IMR-90 (cell line): Measurements from ENCODE around the gene STAC3. TPM values are rescaled to one million over a fixed set of nuclear protein-coding genes. Genes with fewer than 3 reads are reported as not detected.
A peak's percentile ranks its signal among the peaks of the same experiment; 100 is the strongest.

ENCODE experiments used
- ATAC-seq: fragments of 200-7000 bp; cut with Tn5 transposase; 2 replicates; pipeline ENCODE4 v1.9.1; 2020; ENCODE audit warnings: low read depth, mild to moderate bottlenecking, moderate library complexity
- BruUV-seq: library from RNA; stranded (reverse); fragments of 400-500 nt; replicated peaks from 2 replicates; lab custom pipeline; 2021; lab: Mats Ljungman, UMichigan
- CTCF ChIA-PET: fragments of 300-600 bp; formaldehyde crosslinking; extraction: SDS; loops from one replicate; lab custom pipeline; 2021; ENCODE audit warnings: antibody characterized with exemption; lab: Yijun Ruan, JAX
- POLR2A ChIA-PET: fragments of 300-600 bp; sonication (Branson Sonifier 250); formaldehyde crosslinking; loops from one replicate; lab custom pipeline; 2022; ENCODE audit warnings: antibody characterized with exemption; ENCODE audit not compliant: unreplicated experiment; lab: Charles Lee
- DNase-seq: peaks from one replicate; pipeline ENCODE4 v3.0.0; 2013
- H2AFZ ChIP-seq: replicated peaks from 2 replicates; pipeline ENCODE3; 2013; ENCODE audit warnings: low read length, mild to moderate bottlenecking; ENCODE audit not compliant: poor library complexity
- H2AK5ac ChIP-seq: 2 replicates; pipeline ENCODE4 v1.6.1; 2013; ENCODE audit warnings: low read depth, low read length, inconsistent platforms
- H2AK9ac ChIP-seq: replicated peaks from 2 replicates; pipeline ENCODE3; 2013; ENCODE audit warnings: mild to moderate bottlenecking, low read depth, low read length, moderate library complexity; ENCODE audit not compliant: poor library complexity
- H2BK120ac ChIP-seq: 2 replicates; pipeline ENCODE4 v1.6.1; 2013; ENCODE audit warnings: low read depth, low read length, inconsistent platforms
- H2BK15ac ChIP-seq: 3 replicates; pipeline ENCODE4 v1.6.1; 2013; ENCODE audit warnings: low read depth, low read length, inconsistent platforms
- H2BK20ac ChIP-seq: 2 replicates; pipeline ENCODE4 v1.6.1; 2013; ENCODE audit warnings: low read depth, mild to moderate bottlenecking, inconsistent platforms, low read length, moderate library complexity
- H2BK5ac ChIP-seq: 2 replicates; pipeline ENCODE4 v1.6.1; 2013; ENCODE audit warnings: mild to moderate bottlenecking, low read depth, low read length, inconsistent platforms; ENCODE audit not compliant: poor library complexity, severe bottlenecking
- H3K14ac ChIP-seq: replicated peaks from 2 replicates; pipeline ENCODE4 v1.6.1; 2013; ENCODE audit warnings: low read depth, low read length, inconsistent platforms
- H3K18ac ChIP-seq: 2 replicates; pipeline ENCODE4 v1.6.1; 2013; ENCODE audit warnings: low read depth, low read length, control low read depth
- H3K23ac ChIP-seq: 2 replicates; pipeline ENCODE4 v1.6.1; 2013; ENCODE audit warnings: low read depth, low read length, inconsistent platforms
- H3K27ac ChIP-seq: 2 replicates; pipeline ENCODE4 v1.5.1; 2013; ENCODE audit warnings: mild to moderate bottlenecking, control low read depth, low read length; ENCODE audit not compliant: insufficient read depth
- H3K27me3 ChIP-seq: 2 replicates; pipeline ENCODE4 v1.6.1; 2013; ENCODE audit warnings: low read length; ENCODE audit not compliant: control insufficient read depth, insufficient read depth
- H3K36me3 ChIP-seq: 2 replicates; pipeline ENCODE4 v1.6.1; 2013; ENCODE audit warnings: low read length, mixed read lengths; ENCODE audit not compliant: control insufficient read depth, insufficient read depth
- H3K4ac ChIP-seq: 2 replicates; pipeline ENCODE4 v1.6.1; 2013; ENCODE audit warnings: low read depth, low read length, inconsistent platforms
- H3K4me1 ChIP-seq: 2 replicates; pipeline ENCODE4 v1.6.1; 2013; ENCODE audit warnings: low read length, mixed read lengths; ENCODE audit not compliant: control insufficient read depth, insufficient read depth
- H3K4me2 ChIP-seq: 2 replicates; pipeline ENCODE4 v1.6.1; 2013; ENCODE audit warnings: low read depth, mild to moderate bottlenecking, control low read depth, low read length, moderate library complexity
- H3K4me3 ChIP-seq: 2 replicates; pipeline ENCODE4 v1.5.1; 2013; ENCODE audit warnings: low read depth, mild to moderate bottlenecking, control low read depth, low read length, moderate library complexity; ENCODE audit not compliant: insufficient read depth
- H3K56ac ChIP-seq: 2 replicates; pipeline ENCODE4 v1.6.1; 2013; ENCODE audit warnings: low read length, inconsistent platforms; ENCODE audit not compliant: insufficient read depth; ENCODE audit errors: extremely low read depth
- H3K79me1 ChIP-seq, 2 experiments: 2 replicates each; pipeline ENCODE4 v1.6.1; 2013; ENCODE audit warnings: low read length in 2 of 2, inconsistent platforms in 1 of 2, low read depth in 1 of 2
- H3K9ac ChIP-seq: 2 replicates; pipeline ENCODE4 v1.6.1; 2013; ENCODE audit warnings: low read depth, low read length, control low read depth
- H3K9me1 ChIP-seq: 2 replicates; pipeline ENCODE4 v1.6.1; 2013; ENCODE audit warnings: low read length, inconsistent platforms; ENCODE audit not compliant: insufficient read depth
- H3K9me3 ChIP-seq: 2 replicates; pipeline ENCODE4 v1.6.1; 2013; ENCODE audit warnings: low read length; ENCODE audit not compliant: control insufficient read depth, insufficient read depth
- H4K20me1 ChIP-seq: 2 replicates; pipeline ENCODE4 v1.6.1; 2013; ENCODE audit warnings: low read length, inconsistent platforms; ENCODE audit not compliant: insufficient read depth
- H4K5ac ChIP-seq: 2 replicates; pipeline ENCODE4 v1.6.1; 2013; ENCODE audit warnings: mild to moderate bottlenecking, low read depth, low read length, control low read depth
- H4K8ac ChIP-seq, 2 experiments: 2 replicates each; pipeline ENCODE4 v1.6.1; 2013; ENCODE audit warnings: low read depth in 2 of 2, low read length in 2 of 2, control low read depth in 1 of 2, inconsistent platforms in 1 of 2
- H4K91ac ChIP-seq: 2 replicates; pipeline ENCODE4 v1.6.1; 2013; ENCODE audit warnings: low read depth, low read length, inconsistent platforms; ENCODE audit not compliant: insufficient read depth
- CEBPB ChIP-seq: IDR thresholded peaks from 2 replicates; pipeline ENCODE4 v1.6.1; 2012; ENCODE audit warnings: low read depth, low read length, improper control_type of control experiment
- FOS ChIP-seq: fragments of 150-350 bp; IDR thresholded peaks from 2 replicates; pipeline ENCODE4 v1.6.1; 2016; ENCODE audit warnings: low read depth, low read length
- MXI1 ChIP-seq: IDR thresholded peaks from 2 replicates; pipeline ENCODE4 v1.6.1; 2012; ENCODE audit warnings: low read depth, mild to moderate bottlenecking, low read length, moderate library complexity, borderline replicate concordance
- POLR2A ChIP-seq: IDR thresholded peaks from 2 replicates; pipeline ENCODE4 v1.6.1; 2012; ENCODE audit warnings: mild to moderate bottlenecking, low read depth, low read length
- RAD21 ChIP-seq: IDR thresholded peaks from 2 replicates; pipeline ENCODE4 v1.6.1; 2012; ENCODE audit warnings: low read length, improper control_type of control experiment
- RCOR1 ChIP-seq: IDR thresholded peaks from 2 replicates; pipeline ENCODE4 v1.6.1; 2012; ENCODE audit warnings: mild to moderate bottlenecking, low read length, improper control_type of control experiment; ENCODE audit not compliant: insufficient replicate concordance
- WGBS, 2 experiments: methylation state at CpG; one replicate each; pipeline versions ENCODE4 v1.1.5 to v1.1.7; 2013; ENCODE audit warnings: missing lambda C conversion rate in 2 of 2; ENCODE audit not compliant: insufficient read length in 1 of 2; ENCODE audit errors: extremely low coverage in 2 of 2; 5-methylcytosine and 5-hydroxymethylcytosine counted together
- dilution Hi-C: fragments of 300-500 bp; cut with HindIII; formaldehyde crosslinking; loops from one replicate; pipeline ENCODE4 v1.14.3; 2018; ENCODE audit warnings: low sequenced_read_pairs; ENCODE audit not compliant: unreplicated experiment
- in situ Hi-C: fragments of 300-500 bp; cut with MboI; formaldehyde crosslinking; loops from 3 replicates; pipeline ENCODE4 v1.14.3; 2019; ENCODE audit warnings: low sequenced_read_pairs, inconsistent platforms, mixed read lengths
- intact Hi-C: fragments of 100-400 bp; cut with micrococcal nuclease; formaldehyde crosslinking; loops from 2 replicates; pipeline ENCODE4 v1.10.0; 2022
- polyA plus RNA-seq, 3 experiments: library from polyadenylated mRNA; depleted of rRNA; stranded (reverse); fragments of >200 nt; gene quantifications; 2 replicates each; pipeline ENCODE4 v1.2.3, GENCODE V29; 2012; ENCODE audit warnings: low replicate concordance in 1 of 3
- total RNA-seq: library from RNA; depleted of rRNA; stranded (reverse); fragments of >200 nt; gene quantifications from 2 replicates; pipeline ENCODE4 v1.2.3, GENCODE V29; 2012
- TF ChIP-seq, protein P1 (sequence below): fragments of 150-350 bp; IDR thresholded peaks from 2 replicates; pipeline ENCODE4 v1.6.1; 2017; ENCODE audit warnings: mild to moderate bottlenecking, antibody characterized with exemption, low read length, low read depth
- TF ChIP-seq, protein P2 (sequence below): fragments of 150-350 bp; IDR thresholded peaks from 2 replicates; pipeline ENCODE4 v1.6.1; 2016; ENCODE audit warnings: low read depth, mild to moderate bottlenecking, low read length, moderate library complexity, borderline replicate concordance
- TF ChIP-seq, protein P3 (sequence below): conservative IDR thresholded peaks from 2 replicates; pipeline ENCODE4 v1.5.1; 2012; ENCODE audit warnings: mild to moderate bottlenecking, low read depth, low read length, improper control_type of control experiment

STAC3 gene
- total and polyA plus RNA-seq, 2 of the 4 experiments (the other 2 are of a cell fraction) = 0.18 to 0.67 TPM

DNA sequence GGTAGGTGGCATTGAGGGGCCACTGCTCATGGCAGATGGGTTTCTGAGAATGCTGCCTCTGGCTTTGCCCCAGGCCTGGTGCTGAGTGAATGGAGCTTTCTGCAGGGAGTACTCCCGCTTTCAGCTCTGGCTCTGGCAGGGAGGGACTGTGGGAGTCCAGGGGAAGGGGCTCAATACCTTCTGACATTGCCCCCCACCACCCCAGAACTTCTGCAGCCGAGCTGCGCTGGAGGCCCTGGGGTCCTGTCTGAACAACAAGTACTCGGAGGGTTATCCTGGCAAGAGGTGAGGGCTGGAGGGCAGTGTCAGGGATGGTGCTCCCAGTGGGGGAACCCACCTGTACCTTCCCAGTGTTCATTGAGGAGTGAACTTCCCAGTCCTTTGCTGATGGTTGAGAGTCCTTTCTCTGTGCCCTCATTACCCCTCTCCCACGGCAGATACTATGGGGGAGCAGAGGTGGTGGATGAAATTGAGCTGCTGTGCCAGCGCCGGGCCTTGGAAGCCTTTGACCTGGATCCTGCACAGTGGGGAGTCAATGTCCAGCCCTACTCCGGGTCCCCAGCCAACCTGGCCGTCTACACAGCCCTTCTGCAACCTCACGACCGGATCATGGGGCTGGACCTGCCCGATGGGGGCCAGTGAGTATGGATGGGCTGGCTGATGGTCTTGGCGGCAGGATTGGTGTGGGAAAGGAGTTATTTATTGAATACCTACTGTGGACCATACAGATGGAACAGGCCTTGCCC is 19.5 kb downstream of the STAC3 start:
- ChIA-PET POLR2A (no interaction called here), CTCF (interaction anchor here (5.3 kb wide), 1 partner anchor 10 kb away, joined by 47 read pairs; no protein-coding TSS in a partner anchor)
- Histone ChIP-seq H3K36me3 (peaks cover 45% of the 10 kb centered on the region), H4K91ac (peak overlapping the region; percentile 100), H2BK20ac (no peak overlapping the region), H3K9ac (peak overlapping the region; percentile 98), H3K4me1 (peaks cover 16% of the 10 kb centered on the region), H3K79me1 (peaks cover 29 to 53% of the 10 kb centered on the region in 2 experiments), H2BK15ac (0 out of 3 replicates have a peak overlapping the region, but pooled peaks have one; percentile 77), H3K4me2 (peak overlapping the region; percentile 91), H3K27me3 (peaks cover 2% of the 10 kb centered on the region; the same call in 1 of the 2 replicates), H3K18ac (no peak overlapping the region; the same call in 1 of the 2 replicates), H2AK5ac (peak overlapping the region; percentile 98), H3K23ac (peak overlapping the region; percentile 99), H2BK120ac (peak overlapping the region; percentile 96; the same call in 1 of the 2 replicates), H3K9me3 (no peaks in the 10 kb centered on the region), H4K5ac (peak overlapping the region; percentile 5; the same call in 1 of the 2 replicates), H3K4me3 (peak overlapping the region; percentile 59; the same call in 1 of the 2 replicates), H3K56ac (peak overlapping the region; percentile 100; the same call in 1 of the 2 replicates), H2AFZ (no peak overlapping the region), H2AK9ac (peak overlapping the region; percentile 100), H2BK5ac (no peak overlapping the region), H3K4ac (peak overlapping the region; percentile 100), H3K27ac (peak overlapping the region; percentile 94; the same call in 1 of the 2 replicates), H3K9me1 (peaks cover 20% of the 10 kb centered on the region), H4K8ac (peak overlapping the region; percentile 95 to 99; a peak in 3 of 4 replicates), H3K14ac (peak overlapping the region; percentile 100), H4K20me1 (peaks cover 33% of the 10 kb centered on the region)
- intact Hi-C loops (no loop called here), in situ Hi-C loops (no loop called here), dilution Hi-C loops (no loop called here)
- ATAC-seq (no peak), DNase-seq (no peak)
- no TSS peak for BruUV-seq
- TF ChIP-seq MXI1 (no peak), FOS (no peak), RAD21 (no peak), RCOR1 (no peak), POLR2A (no peak), CEBPB (no peak)
- TF ChIP-seq, protein P1, sequence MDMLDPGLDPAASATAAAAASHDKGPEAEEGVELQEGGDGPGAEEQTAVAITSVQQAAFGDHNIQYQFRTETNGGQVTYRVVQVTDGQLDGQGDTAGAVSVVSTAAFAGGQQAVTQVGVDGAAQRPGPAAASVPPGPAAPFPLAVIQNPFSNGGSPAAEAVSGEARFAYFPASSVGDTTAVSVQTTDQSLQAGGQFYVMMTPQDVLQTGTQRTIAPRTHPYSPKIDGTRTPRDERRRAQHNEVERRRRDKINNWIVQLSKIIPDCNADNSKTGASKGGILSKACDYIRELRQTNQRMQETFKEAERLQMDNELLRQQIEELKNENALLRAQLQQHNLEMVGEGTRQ = no peak
- TF ChIP-seq, protein P2, sequence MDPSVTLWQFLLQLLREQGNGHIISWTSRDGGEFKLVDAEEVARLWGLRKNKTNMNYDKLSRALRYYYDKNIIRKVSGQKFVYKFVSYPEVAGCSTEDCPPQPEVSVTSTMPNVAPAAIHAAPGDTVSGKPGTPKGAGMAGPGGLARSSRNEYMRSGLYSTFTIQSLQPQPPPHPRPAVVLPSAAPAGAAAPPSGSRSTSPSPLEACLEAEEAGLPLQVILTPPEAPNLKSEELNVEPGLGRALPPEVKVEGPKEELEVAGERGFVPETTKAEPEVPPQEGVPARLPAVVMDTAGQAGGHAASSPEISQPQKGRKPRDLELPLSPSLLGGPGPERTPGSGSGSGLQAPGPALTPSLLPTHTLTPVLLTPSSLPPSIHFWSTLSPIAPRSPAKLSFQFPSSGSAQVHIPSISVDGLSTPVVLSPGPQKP = no peak
- TF ChIP-seq, protein P3, sequence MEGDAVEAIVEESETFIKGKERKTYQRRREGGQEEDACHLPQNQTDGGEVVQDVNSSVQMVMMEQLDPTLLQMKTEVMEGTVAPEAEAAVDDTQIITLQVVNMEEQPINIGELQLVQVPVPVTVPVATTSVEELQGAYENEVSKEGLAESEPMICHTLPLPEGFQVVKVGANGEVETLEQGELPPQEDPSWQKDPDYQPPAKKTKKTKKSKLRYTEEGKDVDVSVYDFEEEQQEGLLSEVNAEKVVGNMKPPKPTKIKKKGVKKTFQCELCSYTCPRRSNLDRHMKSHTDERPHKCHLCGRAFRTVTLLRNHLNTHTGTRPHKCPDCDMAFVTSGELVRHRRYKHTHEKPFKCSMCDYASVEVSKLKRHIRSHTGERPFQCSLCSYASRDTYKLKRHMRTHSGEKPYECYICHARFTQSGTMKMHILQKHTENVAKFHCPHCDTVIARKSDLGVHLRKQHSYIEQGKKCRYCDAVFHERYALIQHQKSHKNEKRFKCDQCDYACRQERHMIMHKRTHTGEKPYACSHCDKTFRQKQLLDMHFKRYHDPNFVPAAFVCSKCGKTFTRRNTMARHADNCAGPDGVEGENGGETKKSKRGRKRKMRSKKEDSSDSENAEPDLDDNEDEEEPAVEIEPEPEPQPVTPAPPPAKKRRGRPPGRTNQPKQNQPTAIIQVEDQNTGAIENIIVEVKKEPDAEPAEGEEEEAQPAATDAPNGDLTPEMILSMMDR = no peak
- WGBS, 2 experiments = 90% methylated on average over 2 of the region's 13 CpGs; no CpG with 5 or more reads in 1 of the 2 experiments
